Measurements from ENCODE around the gene GTF3A.

DNA sequence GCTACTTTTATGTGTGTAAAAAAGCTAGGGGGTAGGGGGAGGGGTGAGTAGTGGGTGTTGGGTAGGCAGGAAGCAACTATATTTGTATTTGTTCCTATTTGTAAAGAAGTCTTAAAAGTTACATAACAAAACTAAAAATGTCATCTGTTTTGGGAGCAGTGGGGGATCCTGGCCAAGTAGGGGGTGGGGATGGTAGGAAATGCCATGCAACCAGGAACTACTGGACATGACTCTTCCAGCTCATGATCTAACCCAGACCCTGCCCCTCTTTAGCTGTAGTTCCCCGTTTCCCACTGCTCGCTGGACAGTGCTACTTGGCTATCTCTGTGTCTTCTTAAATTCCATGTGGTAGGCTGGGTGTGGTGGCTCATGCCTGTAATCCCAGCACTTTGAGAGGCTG is 3.2 kb downstream of the GTF3A start:
- TF ChIP-seq, protein P1, sequence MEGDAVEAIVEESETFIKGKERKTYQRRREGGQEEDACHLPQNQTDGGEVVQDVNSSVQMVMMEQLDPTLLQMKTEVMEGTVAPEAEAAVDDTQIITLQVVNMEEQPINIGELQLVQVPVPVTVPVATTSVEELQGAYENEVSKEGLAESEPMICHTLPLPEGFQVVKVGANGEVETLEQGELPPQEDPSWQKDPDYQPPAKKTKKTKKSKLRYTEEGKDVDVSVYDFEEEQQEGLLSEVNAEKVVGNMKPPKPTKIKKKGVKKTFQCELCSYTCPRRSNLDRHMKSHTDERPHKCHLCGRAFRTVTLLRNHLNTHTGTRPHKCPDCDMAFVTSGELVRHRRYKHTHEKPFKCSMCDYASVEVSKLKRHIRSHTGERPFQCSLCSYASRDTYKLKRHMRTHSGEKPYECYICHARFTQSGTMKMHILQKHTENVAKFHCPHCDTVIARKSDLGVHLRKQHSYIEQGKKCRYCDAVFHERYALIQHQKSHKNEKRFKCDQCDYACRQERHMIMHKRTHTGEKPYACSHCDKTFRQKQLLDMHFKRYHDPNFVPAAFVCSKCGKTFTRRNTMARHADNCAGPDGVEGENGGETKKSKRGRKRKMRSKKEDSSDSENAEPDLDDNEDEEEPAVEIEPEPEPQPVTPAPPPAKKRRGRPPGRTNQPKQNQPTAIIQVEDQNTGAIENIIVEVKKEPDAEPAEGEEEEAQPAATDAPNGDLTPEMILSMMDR (conservative IDR thresholded peaks at IDR 0.05; ENCODE audit: low read depth, low read length), result no peak
- no peak for TF ChIP-seq EZH2 (IDR thresholded peaks at IDR 0.05; ENCODE audit: borderline replicate concordance, low read depth, low read length, poor library complexity, severe bottlenecking)
